IPS-NIHi11 (cell line): ENCODE data around the gene PPP1R8.

ENCODE experiments used
- DNase-seq: peaks from one replicate; pipeline ENCODE4 v3.0.0; 2012; ENCODE audit warnings: mixed read lengths, low spot score

The PPP1R8 gene

GRCh38 chr1:27894521-27894920, 63.9 kb downstream of the PPP1R8 start:
- DNase-seq: no peak
